Right renal pelvis (tissue), 4 donors: ENCODE results near the gene RNU6-7. TPM values are rescaled to one million over a fixed set of nuclear protein-coding genes. Genes with fewer than 3 reads are reported as not detected.

Source experiments
- DNase-seq, 4 donors: peaks; one replicate each; pipeline ENCODE4 v3.0.0-alpha.2; 2013; ENCODE audit warnings: low read depth in 4 of 4, low spot score in 3 of 4, missing footprints in 1 of 4
- polyA plus RNA-seq, 4 donors: library from polyadenylated mRNA; unstranded; fragments of 120-200 nt; gene quantifications; one replicate each; pipeline ENCODE4 v1.2.1, GENCODE V29; 2013; ENCODE audit not compliant: insufficient read length in 4 of 4

The RNU6-7 gene
- not detected for polyA plus RNA-seq

- peak in 3 of 4 donors; percentile 60 to 68 (median 65) for DNase-seq
These were observed at the start of gene RNU6-7 for GRCh38 chr14:32201816-32202490. Gene RNU6-7 (plus strand): TSS chr14:32202045.

- no peak for DNase-seq
These were observed 35.8 kb upstream of the RNU6-7 start for GRCh38 chr14:32166029-32166428.

GRCh38 chr14:32166924-32167323 is 34.9 kb upstream of the RNU6-7 start:
- DNase-seq, result no peak

GRCh38 chr14:32167907-32168306 is 33.9 kb upstream of the RNU6-7 start:
- no peak for DNase-seq

- no peak for DNase-seq
These were observed 32.7 kb upstream of the RNU6-7 start for GRCh38 chr14:32169191-32169590.

- DNase-seq, result no peak
These were observed 30.4 kb upstream of the RNU6-7 start for GRCh38 chr14:32171469-32171868.

GRCh38 chr14:32183151-32184058 is 18.4 kb upstream of the RNU6-7 start:
- no peak for DNase-seq

- no peak for DNase-seq
These were observed 16.7 kb upstream of the RNU6-7 start for GRCh38 chr14:32185097-32185496.

GRCh38 chr14:32186248-32186647 is 15.6 kb upstream of the RNU6-7 start:
- no peak for DNase-seq

GRCh38 chr14:32189811-32190210 is 12.0 kb upstream of the RNU6-7 start:
- no peak for DNase-seq

- DNase-seq, result no peak
These were observed 11.2 kb upstream of the RNU6-7 start for GRCh38 chr14:32190673-32191072.

GRCh38 chr14:32192712-32193373 is 9.0 kb upstream of the RNU6-7 start:
- DNase-seq, result no peak

GRCh38 chr14:32193532-32193931 is 8.3 kb upstream of the RNU6-7 start:
- DNase-seq, result no peak

- no peak for DNase-seq
These were observed 6.2 kb upstream of the RNU6-7 start for GRCh38 chr14:32195636-32196035.

GRCh38 chr14:32197919-32198318 is 3.9 kb upstream of the RNU6-7 start:
- no peak for DNase-seq

GRCh38 chr14:32200368-32201192 is 1.3 kb upstream of the RNU6-7 start:
- DNase-seq, result no peak

- peak; percentile 73 to 79 (median 76) for DNase-seq
These were observed 541 bp upstream of the RNU6-7 start for GRCh38 chr14:32201193-32201815.

- peak in 2 of 4 donors; percentile 22 to 44 for DNase-seq
These were observed 699 bp downstream of the RNU6-7 start for GRCh38 chr14:32202491-32202997.

GRCh38 chr14:32202998-32203882 is 1.4 kb downstream of the RNU6-7 start, which contains the start of gene RNU6-8:
Gene RNU6-8 (minus strand): TSS chr14:32203269.
- peak; percentile 79 to 84 (median 82) for DNase-seq
